HG02588 (cell line): Measurements from ENCODE around the gene CLCN2.

Experiments used
- ATAC-seq: cut with Tn5 transposase; IDR thresholded peaks from one replicate; pipeline ENCODE4 v1.9.1; 2021; ENCODE audit warnings: mild to moderate bottlenecking, moderate library complexity; ENCODE audit not compliant: unreplicated experiment

CLCN2 gene

DNA sequence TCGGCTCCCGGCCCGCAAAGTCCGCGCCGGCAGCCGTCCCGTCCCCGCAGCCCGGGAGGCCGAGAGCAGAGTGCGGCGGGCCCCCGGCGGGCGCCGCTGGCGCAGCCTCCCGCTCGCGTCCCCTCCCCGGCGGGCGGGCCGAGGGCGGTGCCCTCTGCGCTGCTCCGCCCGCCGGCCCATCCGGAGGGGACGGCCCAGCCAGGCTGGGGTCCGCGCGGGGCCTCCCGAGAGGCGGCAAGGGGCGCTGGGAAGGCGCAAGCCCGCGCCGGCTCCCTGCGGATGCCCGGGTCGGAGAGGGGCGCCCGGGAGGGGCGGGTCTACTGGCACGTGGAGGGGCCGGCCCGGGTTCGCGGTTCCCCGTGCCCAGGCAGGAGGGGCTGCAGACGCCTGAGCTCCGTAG, at the start of gene CLCN2, which contains the start of gene POLR2H:
Gene CLCN2 (minus strand): TSS at position 74 of the 400 bp plus-strand sequence. CDS start 126 bp downstream, outside the sequence.
Gene POLR2H (plus strand): TSS at position 179 of the 400 bp plus-strand sequence. CDS start 1,783 bp downstream, outside the sequence.
- ATAC-seq = peak; percentile 46

DNA sequence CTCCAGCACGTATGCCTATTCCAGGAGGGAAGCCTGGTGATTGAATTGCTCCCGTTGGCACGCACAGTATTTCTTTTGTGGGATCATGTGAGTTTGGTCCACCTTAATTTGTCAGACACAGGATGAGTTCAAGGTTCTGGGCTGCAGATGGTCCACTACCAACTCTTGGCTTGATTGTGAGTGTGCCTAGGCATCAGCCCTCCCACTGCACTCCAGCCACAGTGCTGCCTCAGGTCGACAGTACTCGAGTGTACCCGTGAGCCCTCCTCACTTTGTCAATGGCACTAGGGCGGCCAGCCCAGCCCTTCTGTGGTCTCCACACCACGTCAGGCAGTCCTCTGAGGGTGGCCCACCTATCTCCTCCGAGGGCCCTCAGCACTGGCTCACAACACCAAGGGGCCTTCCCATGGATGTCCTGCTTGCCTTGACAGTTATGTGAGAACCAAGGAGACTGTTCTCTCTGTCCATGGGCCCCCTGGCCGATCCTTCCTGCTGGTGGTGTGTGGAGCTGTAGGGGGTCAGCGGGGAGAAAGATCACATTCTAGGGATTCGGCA, 48.6 kb upstream of the CLCN2 start:
- ATAC-seq = no peak

DNA sequence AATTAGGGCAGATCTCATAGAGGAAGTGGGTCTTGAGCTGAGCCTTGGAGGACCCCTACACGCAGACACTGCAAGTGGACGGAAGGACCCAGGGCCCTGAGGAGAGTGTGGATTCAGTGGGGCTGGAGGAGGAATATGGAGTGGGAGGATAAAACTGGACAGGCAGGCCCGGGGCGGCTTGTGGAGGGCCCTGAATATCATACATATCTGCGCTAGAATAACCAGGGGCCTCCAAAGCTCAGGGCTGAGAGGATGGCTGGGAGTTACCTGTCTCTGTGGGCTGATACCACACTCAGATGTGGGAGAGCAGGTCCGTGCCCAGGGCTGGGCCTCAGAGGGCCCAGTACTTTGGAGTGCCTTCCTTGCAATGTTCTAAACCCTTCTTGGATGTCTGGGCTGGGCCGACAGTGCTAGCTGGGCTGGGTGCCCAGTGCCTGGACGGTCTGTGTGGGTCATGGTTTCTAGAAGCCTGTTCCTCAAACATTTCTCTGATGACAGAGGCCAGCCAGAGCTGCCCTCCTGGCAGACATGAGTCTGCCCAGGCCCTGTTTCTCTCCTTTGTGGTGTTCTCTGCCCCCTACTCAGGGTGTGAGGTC, 48.0 kb upstream of the CLCN2 start:
- ATAC-seq = no peak

DNA sequence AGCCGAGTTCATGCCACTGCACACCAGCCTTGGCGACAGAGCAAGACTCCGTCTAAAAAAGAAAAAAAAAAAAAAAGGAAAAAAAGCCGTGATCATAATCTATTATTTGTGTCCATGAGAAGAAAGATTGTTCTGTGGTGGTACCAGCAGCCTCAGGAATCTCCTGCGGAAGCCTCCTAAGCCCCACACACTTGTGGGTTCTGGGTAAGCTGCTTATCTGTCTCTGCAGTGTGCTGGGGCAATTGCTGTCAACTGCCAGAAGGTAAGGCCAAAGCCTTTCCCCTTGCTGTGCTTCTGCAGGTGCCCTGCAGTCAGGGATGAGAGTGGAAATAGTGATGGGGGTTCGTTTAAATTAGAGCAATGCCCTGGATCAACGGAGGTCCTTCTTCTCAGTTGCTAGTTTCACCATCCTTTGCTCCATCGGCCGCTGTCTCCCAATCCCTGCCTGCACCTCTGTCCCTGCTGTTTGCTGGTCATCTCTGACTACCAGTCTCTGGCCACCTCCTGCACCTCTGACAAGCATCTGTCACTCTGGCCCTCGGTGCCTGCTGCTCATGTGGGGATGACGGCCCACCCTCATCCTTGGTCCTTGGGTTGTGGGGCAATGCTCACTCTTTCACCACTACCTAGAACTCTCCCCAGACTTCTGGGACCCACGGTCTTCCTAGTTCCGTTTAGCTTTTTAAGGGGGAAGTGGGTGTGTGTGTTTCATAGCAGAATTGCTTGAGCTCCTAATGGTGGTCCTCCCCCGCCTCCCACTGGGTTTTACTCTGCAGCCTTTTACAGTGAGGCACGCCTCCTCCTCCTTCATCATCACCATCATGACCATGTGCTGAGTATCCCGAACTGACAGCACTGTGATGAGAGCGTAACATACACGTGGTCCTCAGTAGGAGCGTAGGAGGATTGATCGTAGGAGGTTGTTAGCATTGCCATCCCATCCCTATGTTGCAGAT, 43.9 kb upstream of the CLCN2 start:
- no peak for ATAC-seq

DNA sequence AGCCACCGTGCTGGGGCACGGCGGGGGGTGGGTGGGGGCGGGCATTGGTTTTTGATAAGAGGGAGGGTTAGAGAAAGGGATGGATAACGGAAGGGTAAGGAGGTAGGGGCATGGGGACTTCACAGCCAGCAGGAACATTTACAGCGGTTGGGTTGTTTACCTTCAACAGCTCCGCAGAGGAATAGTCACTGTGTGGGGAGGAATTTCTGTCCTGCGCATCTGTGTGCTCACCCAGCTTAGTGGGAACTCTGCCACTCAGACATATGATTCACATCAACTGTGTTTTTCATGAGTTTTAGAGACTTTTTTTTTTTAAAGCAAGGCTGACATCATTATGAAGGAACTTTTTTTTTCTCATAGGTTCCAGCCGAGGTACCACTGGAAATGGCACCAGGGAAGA, 38.0 kb upstream of the CLCN2 start:
- no peak for ATAC-seq

DNA sequence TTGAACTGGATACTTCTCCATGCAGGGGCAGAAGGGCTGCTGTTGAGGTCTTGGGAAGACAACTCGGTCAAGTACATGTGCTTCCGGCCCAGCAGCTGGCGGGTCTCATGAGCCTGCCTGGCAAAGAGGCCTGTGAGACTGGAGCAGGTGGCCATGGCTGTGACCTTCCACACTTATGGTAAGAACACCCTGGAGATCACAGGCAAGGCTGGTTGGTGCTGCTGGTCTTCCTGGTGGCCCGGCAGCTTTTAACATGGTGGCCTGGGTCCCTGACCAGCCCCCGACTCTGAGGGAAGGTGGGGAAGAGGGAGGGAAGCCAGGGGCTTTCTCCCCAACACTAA, 33.9 kb upstream of the CLCN2 start:
- ATAC-seq = no peak

DNA sequence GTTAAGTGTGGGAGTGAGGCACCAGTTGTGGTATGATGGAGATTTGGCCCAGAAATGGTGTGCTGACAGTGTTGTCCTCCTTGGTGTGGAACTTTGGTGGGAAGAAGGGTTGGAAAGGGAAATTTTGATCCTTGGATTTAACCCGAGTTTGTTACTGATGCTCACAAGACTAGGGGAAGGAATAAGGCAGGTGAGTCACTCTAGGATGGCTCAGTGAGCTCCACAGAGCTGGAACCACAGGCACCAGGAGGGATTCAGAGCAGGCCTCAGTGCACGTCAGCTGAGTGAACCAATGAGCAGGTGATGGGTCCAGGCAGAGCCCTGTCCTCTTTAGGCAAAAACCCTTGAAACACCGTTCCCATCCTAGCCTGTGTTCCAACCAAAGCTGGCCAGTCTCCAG, 29.9 kb upstream of the CLCN2 start:
- no peak for ATAC-seq

DNA sequence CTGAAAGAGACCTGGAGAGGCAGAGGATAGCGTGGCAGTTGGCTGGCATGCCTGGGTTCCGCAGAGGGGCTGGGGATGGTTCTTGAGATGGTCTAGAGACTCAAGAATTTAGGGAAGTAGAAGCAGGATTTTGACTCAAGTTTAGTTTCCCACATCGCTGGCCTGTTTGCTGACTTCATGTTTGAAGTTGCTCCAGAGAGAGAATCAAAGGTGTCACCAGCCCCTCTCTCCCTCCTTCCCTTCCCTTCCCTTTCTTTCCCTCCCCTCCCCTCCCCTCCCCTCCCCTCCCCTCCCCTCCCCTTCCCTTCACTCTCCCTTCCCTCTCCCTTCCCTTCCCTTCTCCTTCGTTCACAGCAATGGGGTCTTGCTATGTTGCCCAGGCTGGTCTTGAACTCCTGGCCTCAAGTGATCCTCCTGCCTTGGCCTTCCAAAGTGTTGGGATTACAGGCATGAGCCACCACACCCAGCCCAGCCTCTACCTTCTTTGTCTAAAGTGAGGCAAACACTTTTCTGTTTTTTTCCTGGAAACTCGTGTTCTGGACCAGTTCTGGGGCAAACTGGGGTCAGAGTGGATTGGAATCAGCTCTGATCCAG, 28.6 kb upstream of the CLCN2 start:
- no peak for ATAC-seq

DNA sequence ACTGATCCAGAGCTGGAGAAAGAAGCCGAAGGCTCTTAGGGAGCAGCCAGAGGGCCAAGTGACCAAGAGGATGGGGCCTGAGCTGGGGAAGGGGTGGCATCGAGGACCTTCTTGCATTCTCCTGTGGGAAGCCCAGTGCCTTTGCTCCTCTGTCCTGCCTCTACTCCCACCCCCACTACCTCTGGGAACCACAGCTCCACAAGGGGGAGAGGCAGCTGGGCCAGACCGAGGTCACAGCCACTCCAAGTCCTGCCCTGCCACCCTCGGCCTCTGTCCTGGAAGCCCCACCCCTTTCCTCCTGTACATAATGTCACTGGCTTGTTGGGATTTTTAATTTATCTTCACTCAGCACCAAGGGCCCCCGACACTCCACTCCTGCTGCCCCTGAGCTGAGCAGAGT, 28.0 kb upstream of the CLCN2 start:
- ATAC-seq = no peak

DNA sequence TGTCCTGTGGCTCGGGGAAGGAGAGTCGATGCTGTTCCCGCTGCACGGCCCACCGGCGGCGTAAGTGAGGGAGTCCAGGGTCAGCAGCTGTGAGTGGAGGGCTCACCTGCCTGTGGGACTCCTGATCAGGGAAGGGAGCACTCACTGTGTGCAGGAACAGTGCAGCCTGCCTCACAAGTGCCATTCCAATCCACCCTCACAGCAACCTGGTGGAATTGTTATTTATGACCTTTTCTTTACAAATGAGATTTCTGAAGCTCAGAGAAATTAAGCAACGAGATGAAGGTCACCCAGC, 27.5 kb upstream of the CLCN2 start:
- ATAC-seq = no peak

DNA sequence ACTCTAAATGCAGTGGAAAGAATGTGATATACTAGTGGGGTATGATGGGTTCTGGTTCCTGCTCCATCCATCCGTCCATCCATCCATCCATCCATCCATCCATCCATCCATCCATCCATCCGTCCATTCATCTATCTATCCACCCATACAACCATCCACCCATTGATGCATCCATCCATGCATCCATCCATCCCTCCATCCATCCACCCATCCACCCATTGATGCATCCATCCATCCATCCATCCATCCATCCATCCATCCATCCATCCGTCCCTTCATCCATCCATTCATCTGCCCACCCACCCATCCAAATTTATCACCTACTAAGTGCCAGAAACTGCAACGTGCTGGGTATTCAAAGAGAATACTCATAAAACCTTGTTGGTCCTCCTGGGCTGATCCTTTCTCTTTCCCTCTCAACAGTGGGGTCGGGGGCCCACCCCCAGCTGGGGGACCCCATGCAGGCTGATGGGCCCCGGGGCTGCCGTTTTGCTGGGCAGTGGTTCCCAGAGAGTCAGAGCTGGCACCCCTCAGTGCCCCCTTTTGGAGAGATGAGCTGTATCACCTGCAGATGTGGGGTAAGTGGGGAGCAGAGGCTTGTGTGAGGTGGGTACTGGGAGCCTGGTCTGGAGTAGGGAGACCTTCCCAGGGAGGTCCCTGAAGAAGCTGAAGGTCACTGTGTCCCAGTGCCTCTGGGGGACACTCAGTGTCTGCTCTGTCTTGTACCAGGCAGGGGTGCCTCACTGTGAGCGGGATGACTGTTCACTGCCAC, 26.9 kb upstream of the CLCN2 start:
- ATAC-seq = no peak

DNA sequence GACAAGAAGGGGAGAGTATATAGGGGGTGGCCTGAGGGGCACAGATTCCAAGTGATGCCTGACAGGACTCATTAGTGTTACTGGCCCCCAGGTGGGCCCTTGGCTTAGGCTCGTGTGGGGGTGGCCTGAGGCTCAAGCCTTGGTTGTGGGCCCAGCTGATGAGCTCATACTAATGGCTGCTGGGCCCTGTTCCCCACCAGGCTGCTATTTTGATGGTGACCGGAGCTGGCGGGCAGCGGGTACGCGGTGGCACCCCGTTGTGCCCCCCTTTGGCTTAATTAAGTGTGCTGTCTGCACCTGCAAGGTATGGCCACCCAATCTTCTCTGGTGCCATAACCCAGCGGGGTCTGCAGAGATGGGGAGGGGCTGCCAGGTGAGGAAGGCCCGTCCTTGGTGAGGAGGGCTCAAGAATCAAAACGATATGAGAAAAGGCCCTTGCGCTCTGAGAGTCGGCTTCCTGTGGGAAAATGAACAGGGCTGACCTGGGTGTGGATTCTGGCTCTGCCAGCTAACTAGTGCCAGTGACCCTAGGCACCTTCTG, 25.8 kb upstream of the CLCN2 start:
- ATAC-seq = no peak

DNA sequence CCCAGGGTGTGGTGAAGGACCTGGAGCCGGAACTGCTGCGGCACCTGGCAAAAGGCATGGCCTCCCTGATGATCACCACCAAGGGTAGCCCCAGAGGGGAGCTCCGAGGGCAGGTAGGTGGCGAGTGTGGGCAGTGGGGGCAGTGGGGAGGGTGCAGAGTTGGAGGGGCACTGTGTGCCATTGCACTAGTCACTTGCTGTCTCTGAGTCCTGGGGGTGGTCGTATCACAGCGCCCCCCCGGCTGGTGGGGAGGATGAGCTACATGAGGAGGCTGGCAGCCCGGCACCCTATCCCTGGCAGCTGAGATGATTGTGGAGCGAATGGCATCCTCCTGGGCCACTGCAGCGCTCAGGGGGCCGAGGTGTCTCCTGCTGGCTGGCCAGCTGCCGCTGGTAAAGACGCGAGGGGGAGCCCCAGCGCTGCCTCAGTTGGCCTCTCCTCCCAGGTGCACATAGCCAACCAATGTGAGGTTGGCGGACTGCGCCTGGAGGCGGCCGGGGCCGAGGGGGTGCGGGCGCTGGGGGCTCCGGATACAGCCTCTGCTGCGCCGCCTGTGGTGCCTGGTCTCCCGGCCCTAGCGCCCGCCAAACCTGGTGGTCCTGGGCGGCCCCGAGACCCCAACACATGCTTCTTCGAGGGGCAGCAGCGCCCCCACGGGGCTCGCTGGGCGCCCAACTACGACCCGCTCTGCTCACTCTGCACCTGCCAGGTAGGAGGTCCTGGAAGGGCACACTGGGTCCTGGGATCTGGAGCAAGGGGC, 24.8 kb upstream of the CLCN2 start:
- ATAC-seq = no peak

DNA sequence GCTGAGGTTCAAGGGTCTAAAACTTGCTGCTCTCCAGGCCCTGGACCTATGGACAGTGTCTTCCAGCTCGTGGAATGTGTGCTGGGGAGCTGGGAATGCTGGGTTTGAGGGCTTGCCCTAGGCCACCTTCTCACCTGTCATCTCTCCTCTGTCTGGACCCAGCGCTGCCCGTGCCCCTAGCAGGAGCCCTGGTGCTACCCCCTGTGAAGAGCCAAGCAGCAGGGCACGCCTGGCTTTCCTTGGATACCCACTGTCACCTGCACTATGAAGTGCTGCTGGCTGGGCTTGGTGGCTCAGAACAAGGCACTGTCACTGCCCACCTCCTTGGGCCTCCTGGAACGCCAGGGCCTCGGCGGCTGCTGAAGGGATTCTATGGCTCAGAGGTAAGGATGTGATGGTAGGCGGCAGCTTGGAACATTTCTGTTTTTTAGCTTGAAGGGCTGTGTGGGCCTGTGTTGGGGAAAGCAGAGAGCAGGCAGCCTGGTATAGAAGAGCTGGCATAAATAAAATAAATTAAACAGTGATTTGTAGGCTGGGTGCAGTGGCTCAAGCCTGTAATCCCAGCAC, 23.5 kb upstream of the CLCN2 start:
- ATAC-seq = no peak

DNA sequence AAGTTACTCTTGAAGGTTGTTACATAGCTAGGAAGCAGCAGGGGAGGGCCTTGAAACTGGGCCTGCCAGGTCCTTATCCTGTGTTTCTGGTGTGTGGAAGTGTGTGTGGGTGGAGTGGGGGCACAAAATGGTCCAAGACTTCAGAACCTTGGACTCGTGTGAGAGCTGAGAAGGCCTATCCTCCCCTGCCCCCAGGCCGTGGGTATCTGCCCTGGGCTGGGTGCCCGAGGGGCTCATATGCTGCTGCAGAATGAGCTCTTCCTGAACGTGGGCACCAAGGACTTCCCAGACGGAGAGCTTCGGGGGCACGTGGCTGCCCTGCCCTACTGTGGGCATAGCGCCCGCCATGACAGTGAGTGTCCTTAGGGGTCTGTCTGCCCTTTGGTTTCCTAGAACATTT, 22.9 kb upstream of the CLCN2 start:
- ATAC-seq = no peak

DNA sequence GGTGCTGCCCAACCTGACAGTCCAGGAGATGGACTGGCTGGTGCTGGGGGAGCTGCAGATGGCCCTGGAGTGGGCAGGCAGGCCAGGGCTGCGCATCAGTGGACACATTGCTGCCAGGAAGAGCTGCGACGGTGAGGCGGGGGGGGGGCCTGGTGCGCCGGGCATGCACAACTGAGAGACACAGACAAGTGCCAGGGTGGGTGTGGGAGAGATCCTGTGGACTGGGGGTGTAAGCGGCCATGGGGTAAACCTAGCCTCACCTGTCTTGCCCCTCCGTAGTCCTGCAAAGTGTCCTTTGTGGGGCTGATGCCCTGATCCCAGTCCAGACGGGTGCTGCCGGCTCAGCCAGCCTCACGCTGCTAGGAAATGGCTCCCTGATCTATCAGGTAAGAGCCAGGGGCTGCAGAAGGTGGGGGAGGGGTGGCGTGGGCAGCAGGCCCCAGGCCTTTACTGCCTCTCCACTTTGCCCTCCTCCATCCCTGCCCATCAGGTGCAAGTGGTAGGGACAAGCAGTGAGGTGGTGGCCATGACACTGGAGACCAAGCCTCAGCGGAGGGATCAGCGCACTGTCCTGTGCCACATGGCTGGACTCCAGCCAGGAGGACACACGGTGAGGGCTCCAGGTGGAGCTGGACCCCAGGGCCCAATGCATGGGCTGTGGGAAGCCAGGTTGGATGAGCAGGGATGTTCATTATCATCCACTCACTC, 21.8 kb upstream of the CLCN2 start:
- ATAC-seq = no peak

DNA sequence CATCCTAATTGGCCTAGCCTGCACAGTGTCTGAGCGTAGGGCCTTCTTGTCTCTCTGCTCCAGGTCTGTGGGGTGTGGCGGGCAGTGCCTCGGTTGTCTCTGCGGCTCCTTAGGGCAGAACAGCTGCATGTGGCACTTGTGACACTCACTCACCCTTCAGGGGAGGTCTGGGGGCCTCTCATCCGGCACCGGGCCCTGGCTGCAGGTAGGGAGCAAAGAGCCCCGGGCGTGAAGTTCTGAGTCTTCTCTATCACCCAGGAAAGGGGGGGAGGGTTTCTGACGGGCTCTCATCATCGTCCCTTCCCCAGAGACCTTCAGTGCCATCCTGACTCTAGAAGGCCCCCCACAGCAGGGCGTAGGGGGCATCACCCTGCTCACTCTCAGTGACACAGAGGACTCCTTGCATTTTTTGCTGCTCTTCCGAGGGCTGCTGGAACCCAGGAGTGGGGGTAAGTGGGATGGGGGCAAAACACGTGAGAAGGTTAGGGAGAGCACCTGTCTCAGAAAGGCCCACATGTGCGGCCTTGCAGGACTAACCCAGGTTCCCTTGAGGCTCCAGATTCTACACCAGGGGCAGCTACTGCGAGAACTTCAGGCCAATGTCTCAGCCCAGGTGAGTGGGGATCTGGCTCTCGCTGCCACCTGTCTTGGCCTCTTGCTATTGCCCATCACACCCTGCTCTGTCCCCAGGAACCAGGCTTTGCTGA, 21.1 kb upstream of the CLCN2 start:
- no peak for ATAC-seq
